GDM1 (cell line): ENCODE measurements around the gene DHPS.
A peak's percentile ranks its signal among the peaks of the same experiment; 100 is the strongest.

ENCODE experiments used
- DNase-seq: peaks from one replicate; lab custom pipeline; 2025; lab: John Stamatoyannopoulos, UW

The DHPS gene

DNA sequence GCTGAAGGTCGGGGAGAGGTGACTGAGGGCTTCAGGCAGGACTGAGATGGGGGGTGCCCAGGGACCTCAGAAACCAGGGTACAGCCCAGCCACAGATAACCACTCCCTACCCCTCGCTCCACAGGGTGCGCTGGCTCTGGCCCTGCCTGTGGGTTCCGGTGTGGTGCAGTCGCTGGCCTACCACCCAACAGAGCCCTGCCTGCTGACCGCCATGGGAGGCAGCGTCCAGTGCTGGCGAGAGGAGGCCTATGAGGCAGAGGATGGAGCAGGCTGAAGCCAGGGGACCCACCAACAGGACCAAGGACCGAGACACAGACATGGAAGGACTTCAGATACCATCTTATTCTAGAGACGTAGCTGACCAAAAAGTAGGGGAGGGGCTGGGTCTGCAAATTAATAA lies 6.3 kb downstream of the DHPS start:
- DNase-seq = no peak

DNA sequence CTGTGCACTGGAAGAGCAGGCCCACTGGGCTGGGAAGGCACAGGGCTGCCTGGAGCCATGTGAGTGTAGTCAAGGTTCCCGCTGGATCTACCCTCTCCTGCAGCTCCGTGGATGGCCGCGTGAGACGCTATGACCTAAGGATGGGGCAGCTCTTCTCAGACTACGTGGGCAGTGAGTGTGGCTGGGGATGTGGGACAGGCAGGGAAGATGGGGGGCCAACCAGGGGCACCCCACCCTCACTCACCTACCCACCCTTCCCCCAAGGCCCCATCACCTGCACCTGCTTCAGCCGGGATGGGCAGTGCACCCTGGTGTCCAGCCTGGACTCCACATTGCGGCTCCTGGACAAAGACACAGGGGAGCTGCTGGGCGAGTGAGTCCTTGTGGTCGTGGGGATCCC lies 8.9 kb downstream of the DHPS start:
- DNase-seq = no peak

DNA sequence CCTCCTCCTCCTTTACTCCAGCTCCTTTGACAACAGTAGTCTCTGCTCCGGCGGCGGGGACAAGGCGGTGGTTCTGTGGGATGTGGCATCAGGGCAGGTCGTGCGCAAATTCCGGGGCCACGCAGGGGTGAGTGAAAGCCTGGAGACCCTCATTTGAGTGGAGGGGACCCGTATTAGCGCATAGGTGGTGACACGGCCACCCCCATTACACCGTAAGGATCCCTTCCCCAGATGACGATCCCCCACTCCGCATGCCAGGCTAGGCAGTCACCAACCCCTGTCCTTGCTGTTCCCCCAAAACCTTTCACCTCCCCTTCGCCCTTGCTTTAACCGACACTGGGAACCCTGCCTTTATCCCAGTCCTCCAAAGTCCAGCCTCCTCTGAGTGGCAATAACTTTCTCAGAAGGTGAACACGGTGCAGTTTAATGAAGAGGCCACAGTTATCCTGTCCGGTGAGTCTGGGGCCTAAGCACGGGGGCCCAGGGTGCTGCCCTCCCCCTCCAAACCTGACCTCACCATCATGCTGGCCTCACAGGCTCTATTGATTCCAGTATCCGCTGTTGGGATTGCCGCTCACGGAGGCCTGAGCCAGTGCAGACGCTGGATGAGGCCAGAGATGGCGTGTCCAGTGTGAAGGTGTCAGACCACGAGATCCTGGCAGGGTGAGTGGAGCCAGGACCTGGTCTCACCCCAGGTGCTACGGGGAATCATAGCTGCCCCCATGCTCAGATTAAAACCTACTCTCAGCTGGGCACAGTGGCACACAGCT lies 11.3 kb downstream of the DHPS start:
- DNase-seq = no peak

DNA sequence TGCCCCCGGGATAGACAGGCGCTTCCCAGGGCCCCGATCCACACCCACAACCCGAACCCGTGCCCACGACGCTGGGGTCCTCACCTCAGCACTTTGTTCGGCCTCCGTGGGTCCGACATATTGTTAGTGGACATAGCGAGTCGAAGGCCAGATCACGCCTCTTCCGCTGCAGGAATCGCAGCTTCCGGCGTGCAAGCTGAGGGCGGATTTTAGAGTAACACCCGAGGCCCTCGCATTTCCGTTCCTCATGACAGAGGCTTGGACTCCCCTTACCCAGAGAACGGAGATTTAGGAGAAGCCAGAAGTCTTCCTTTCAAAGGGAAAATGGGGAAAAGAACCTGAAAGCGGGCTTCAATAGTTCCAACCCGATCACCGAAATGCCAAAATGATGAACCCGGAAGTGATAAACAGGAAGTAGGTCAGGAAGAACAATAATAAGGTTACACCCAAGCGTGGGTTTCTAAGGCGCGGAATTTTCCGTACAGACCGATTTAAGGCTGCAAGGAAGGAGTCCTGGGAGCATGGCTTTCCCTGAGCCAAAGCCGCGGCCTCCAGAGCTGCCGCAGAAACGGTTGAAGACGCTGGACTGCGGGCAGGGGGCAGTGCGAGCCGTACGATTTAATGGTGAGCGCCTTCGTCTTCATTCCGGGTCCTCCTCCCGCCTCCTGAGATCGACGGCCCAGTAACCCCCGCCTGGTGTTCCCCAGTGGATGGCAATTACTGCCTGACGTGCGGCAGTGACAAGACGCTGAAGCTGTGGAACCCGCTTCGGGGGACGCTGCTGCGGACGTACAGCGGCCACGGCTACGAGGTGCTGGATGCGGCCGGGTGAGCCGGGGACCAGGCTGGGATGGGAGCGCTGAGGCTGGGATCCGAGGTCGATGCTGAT lies 12.2 kb downstream of the DHPS start:
- DNase-seq = peak; percentile 62

DNA sequence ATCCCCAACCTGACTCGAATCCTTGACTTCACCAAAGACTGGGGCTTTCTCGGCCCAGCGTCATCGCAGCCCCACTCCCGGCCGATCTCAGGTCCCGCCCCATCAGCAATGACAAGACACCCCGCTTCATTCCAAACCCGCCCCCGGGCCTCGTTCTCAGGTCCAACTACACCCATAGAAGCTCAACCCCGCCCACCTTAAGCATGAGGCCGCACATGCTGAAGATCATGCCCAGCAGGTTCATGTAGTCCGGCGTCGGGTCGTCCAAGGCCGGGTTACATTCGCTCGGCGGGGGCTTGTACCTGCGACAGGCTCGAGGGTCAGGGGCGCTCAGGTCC lies 12.8 kb downstream of the DHPS start:
- no peak for DNase-seq

DNA sequence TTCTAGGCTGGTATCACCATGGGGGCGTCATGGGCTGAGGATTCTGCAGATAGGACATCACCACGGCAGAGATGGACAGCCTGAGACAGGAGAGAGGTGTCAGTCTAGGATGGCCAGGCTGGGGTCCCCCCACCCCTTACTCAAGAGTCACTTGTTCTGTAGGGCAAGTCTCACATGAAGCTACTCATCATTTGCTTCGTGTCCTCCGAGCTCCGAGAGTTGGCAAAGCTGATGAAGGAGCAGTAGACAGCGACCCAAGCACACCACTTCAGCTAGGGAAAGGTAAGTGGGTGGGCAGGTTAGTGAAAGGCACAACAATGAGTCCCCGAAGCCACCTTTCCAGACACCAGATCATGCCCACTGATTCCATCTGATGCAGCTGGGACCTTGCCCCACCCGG lies 13.3 kb downstream of the DHPS start:
- no peak for DNase-seq

DNA sequence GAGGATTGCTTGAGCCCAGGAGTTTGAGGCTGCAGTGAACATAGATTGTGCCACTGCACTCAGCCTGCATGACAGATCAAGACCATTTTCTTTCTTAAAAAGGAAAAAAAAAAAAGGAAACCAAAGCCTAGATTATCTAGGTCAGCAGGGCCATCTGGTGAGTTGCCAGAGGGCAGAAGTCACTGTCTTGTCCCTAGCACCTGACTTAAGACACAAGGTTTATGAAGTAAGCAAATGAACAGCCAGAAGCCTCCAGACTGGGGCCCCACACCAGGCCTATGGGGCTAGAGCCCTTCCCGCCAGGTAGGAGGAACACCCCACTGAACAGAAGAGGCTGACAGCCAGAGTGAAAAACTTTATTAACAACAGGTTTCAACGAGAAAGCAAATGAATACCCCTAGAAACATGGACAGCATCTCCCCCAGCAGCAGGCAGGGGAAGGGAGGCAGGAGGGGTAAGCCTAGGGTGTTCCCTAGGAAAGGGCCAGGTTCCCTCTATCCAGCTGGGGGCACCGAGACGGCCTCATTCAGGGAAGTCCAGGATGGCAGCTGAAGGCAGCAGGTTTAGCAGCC lies 13.9 kb downstream of the DHPS start:
- DNase-seq = no peak

DNA sequence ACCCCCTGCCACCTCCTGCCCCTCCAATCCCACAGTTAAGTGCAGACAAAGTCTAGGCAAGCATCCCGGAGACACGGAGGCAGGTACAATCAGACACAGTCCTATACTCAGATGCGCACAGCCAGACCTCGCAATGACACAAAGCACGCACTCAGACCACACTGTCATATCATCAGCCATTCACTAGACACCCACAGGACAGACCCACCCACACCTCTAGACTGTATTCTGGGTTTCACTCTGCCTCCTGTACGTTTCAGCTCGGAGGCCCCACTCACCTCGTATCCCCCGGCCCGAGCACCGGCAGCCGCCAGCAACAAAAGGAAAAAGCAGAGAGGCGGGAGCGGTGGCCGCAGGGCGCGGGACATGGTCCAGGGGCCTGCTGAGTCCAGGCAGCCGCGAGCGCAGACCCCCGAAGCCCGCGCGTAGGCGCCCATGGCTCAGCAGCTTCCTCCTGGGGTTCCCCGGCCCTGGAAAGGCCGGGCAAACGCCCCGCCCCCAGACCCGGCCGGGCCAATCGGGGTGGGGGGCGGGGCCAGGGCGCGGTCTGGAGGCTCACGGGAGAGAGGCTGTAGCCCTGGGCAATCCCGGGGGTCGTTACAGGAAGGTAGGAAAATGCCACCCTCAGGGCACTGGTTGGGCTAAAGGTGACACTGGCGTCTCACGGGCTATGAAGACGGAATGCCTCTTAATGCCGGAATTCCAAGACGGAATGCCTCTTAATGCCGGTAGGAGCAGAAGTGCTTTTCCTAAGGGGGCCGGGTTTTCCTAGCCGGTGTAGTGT lies 15.2 kb downstream of the DHPS start, which contains the start of the genes MAN2B1 and WDR83:
Gene MAN2B1, minus strand, starts transcription at position 478 of the 784 bp plus-strand sequence. Its CDS starts 41 bp downstream, at position 437.
Gene WDR83, plus strand, starts transcription at position 543 of the 784 bp plus-strand sequence. CDS start 2,984 bp downstream, outside the sequence.
- DNase-seq = peak; percentile 65

DNA sequence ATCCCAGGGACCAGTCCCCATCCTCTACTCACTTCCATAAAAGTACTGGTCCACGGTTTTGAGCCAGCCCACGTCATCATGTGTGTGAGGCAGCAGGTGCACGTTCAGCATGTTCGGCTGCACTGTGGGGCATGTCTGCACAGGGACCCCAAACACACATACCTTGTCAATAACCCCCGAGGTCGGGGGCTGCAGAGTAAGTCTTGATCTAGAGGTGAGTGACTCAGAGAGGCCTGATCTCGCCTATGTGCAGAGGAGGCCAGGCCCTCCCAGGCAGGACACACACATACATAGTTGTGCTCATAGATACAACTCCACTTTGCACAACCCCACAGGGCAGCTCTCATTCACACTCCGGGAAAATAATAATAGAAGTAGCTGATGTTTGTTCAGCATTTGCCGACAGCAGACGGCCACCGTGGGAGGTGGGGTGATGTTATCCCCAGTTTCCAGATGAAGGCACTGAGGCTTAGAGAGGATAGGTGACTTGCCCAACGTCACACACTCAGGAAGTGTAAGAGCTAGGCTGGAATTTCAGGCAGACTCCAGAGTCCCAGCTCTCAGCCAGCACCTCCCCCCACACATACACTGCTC lies 15.9 kb downstream of the DHPS start:
- DNase-seq = no peak

DNA sequence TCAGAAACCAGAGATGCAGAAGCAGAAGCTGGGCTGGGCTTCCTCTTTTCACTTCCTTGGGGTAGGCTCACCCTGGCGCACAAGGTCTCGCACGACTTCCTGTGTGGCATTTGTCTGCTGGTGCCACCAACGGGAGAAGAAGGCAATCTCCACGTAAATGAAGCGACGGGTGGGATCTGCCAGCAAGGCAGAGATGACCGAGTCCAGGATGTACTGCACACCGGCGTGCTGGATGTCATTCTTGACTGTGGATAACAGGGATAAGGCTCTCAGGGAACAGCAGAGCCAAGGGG lies 16.5 kb downstream of the DHPS start:
- DNase-seq = peak; percentile 46

DNA sequence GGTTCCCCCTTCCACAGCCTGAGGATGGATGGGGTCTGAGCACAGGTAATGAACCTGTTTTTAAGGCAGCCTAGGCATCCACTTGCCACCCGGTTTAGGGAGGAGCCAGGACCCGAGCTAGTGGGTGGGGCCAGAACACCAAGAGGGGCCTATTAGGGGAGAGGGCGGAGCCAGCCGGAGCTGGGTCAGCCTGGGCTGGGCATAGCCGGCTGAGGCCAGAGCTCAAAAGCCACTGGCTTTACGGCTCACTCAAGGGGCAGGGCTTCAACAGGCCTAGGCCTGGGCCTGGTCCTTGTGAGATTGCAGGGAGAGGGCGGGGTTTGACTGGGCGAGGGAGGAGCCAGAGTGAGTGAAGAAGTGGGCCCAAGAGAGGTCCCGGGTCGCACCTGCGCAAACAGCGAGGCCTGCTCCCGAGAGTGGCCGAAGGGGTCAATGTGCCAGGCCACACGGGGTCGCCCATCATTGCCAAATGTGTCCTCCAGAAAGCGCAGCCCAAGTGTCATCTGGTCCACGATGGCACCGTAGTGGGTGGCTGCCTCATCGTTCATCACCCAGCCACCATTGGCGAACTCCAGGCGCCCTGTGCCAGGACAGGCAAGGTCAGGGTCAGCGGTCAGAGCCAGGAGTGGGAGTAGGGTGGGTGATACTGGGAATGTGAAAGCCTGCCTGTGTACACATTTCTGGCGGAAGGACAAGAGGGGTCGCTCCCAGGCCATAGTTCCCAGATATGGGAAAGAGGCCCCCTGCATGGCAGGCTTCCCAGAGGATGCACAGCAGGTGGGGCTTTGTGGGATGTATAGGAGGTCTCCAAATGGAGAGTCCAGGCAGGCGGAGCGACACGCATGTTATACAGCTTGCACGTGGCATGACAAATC lies 17.0 kb downstream of the DHPS start:
- DNase-seq = no peak

DNA sequence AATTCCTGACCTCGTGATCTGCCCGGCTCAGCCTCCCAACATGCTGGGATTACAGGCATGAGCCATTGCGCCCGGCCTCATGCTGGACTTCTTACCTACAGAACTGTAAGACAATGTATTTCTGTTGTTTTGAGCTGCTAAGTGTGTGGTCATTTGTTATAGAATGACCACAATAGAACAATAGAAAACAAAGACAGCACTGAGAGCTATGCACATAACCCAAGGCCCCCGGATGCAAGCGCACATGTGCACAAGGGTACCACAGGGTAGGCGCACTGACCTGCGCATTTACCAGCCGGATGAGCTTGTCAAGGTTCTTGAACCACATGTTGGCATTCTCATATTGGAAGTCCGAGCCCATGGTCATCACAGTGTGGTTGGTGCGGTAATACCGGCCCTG lies 20.7 kb downstream of the DHPS start:
- DNase-seq = no peak

DNA sequence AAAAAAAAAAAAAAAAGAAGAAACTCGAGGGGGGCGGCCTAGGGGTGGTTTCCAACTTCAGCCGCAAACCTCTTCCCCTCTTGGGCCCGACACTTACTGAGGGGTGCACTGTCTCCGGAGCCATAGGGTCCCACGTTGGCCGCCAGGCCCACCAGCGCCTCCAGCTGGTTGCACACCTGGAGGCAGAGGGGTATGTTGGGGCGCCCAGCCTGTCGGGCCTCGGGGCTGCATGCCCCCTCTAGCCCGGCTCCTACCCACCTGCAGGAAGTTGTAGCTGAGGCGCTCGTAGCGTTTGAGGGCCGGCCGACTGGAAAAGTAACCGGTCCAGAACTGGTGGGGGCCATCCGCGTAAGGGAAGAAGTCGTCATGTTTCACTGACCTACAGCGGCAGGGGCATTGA lies 23.7 kb downstream of the DHPS start:
- DNase-seq = no peak

DNA sequence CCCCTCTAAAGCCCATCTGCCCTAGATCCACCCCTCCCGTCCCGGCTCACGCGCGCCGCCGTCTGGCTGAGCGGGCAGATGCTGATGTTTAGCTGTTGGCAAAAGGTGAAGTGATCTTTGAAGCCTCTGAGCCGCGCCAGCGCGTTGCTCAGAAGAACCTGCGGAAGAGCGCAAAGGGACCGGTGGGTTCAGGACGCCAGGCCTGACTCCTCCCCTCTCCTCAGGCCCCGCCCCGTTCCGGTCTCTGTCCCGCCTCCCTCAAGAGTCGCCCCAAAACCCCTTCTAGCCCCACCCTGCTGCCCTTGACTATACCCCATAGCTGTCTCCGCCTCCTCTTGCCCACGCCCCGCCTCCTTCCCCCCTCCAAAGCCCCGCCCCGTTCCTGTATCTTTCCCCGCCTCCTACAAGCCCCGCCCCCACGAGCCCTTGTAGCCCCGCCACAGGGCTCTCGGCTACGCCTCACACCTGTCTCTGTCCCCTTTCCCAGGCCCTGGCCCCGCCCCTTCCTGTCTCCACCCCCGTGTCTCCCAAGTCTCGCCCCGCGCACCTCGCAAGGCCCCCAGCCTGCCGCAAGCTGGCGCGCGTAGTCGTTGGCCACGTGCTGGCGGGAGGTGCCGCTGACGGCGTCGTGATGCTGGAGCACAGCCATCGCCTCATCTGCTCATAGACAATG lies 24.6 kb downstream of the DHPS start:
- no peak for DNase-seq

DNA sequence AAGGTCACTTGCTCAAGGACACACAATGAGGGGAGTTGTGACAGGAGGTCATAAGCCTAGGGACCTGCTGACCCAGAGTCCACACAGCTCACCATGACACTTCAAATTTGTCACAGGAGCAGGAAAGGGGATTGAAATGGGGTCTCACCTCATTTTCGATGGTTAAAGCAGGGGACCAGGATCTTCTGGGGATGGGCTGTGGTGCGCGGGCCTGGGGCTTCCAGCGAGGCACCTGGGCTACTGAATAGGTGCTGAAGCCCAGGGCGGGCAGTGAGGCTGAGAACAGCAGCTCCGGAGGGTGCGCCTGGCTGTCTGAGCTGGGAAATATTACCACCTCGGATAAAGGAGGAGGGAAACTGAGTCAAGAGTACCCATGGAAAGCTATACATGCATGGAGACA lies 26.1 kb downstream of the DHPS start:
- no peak for DNase-seq

DNA sequence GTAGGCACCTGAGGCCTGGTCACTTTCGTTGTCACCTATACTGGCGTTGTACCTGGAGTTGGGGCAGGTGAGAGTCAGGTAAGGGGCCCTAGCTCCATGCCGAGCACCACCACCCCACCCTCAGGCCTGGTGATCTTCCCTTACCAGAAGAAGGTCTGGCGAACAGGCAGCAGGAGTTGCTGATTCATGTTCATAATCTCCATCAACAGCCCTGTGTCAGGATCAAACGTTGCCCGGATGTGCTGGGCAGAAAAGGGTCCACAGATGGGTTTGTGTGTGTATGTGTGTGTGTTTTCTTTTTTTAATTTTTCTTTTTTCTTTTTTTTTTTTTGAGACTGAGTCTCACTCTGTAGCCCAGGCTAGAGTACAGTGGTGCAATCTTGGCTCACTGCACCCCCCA lies 29.5 kb downstream of the DHPS start:
- DNase-seq = no peak

DNA sequence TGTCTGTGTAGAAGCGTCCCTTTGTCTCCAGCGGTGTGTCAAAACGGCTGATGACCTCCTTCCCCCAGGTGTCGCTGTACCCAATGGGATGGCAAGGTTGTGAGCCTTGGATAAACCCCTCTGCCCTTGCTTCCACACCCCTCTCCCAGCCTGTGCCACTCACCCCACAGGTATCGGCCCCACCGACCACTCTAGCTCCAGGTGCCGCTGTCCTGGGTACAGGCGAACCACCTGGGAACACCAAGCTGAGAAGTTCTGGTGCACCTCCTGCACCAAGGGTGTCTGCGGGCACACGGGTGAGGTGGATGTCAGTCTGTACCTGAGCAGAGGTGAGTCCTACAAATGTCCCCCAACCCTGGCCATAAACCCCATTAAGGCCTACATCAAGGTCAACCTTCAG lies 31.7 kb downstream of the DHPS start:
- DNase-seq = no peak

DNA sequence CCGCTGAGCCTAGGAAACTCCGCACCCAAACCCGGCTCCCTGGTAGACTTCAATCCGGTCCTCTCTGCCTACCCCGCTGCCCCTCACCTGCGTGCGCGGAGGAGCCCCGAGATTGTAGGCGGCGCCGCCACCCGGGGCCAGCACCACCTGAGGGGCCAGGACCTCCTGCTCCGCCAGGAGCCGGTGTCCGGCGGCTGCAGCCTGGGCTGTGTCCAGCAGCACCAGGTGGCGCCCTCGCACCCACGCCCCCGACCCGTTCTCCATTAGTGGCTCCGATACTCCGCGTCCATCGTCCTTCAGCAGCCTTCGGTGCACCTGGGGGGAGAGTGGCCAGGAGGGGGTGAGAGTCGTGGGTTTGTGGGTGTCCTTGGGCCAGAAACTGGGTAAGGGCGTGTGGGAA lies 33.6 kb downstream of the DHPS start:
- DNase-seq = no peak

DNA sequence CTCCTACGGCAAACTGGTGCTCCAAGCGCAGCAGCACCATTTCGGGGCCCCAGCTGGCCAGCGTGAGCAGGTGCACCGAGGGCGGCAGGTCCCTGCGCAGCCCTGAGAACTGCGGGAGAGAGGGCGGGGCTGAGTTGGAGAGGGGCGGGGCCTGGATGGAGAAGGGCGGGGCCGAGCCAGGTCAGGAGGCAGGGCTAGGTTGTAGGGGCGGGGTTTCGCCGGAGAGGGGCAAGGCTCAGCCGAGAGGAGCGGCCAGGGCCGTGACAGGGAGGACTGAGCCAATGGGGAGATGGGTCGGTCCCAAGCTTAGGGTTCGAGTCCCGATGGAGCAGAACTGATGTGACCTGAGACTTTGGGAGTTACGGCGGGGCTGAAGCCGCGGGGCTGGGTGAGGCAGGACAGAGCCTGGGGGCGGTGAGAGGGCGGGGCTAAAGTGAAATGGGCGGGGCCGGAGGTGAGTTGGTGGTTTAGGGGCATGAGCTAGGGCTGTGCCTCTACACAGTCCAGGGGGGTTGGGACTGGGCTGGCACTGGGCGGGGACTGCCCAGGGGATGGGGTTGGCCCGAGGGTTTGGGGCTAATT lies 34.1 kb downstream of the DHPS start:
- DNase-seq = no peak

DNA sequence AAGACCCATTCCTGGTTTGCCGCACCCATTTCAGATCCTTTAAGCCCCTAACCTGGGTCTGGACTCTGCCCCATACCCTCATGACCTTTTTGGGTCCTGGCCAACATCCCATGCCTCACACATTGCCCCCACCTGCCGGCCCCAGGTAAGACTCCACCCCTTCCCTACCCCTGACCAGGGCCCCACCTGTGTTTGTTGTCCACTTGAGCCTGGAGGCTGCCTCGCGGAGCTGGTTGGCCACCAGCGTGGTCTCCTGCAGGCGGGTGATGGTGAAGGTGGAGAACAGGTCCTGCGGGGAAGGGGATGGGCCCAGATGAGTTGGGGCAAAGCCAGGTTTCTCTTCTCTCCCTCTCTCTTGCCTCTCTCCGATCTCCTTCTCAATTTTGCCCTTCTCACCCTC lies 34.6 kb downstream of the DHPS start:
- DNase-seq = no peak
